Thyroid gland (tissue), 4 donors: ENCODE data around the gene ZFC3H1.

Source experiments
- CTCF ChIP-seq, 6 experiments: fragments of 200-600 bp in 3 of 6; fragments of 450-650 bp in 3 of 6; sonication (generic) in 3 of 6; IDR thresholded peaks; one replicate each; pipeline ENCODE4 v1.5.1; 2016 to 2019; ENCODE audit warnings: antibody characterized with exemption in 6 of 6, mild to moderate bottlenecking in 2 of 6, inconsistent platforms in 1 of 6, moderate library complexity in 1 of 6
- POLR2A ChIP-seq, 2 donors: fragments of 450-650 bp; IDR thresholded peaks; one replicate each; pipeline ENCODE4 v1.6.1; 2017; ENCODE audit warnings: antibody characterized with exemption in 2 of 2, mild to moderate bottlenecking in 2 of 2, moderate library complexity in 1 of 2

GRCh38 chr12:71640316-71640715 lies 23.3 kb downstream of the ZFC3H1 start:
- TF ChIP-seq POLR2A (IDR thresholded peaks at IDR 0.05) (no peak), CTCF (IDR thresholded peaks at IDR 0.05) (no peak)
